ENCODE results near the gene OVAAL.

Gene OVAAL

GRCh38 chr1:180527101-180527669, 31.6 kb upstream of the OVAAL start:
- DNase-seq, result peak; percentile 50
- in situ Hi-C loops (cut with HindIII; ENCODE audit: low pct_ligation_motif_present, low sequenced_read_pairs), result no loop called here
- H3K27ac ChIP-seq, result no peak overlapping the region

GRCh38 chr1:180528868-180529470, 29.8 kb upstream of the OVAAL start:
- no peak for DNase-seq
- no peaks in the 10 kb centered on the region for H3K36me3 ChIP-seq (replicated peaks)
- in situ Hi-C loops (cut with HindIII; ENCODE audit: low pct_ligation_motif_present, low sequenced_read_pairs), result no loop called here
- no peak for TF ChIP-seq CTCF (IDR thresholded peaks at IDR 0.05; ENCODE audit: low read depth, low read length, missing control alignments)
- no peak overlapping the region for H3K4me3 ChIP-seq (ENCODE audit: low read depth, low read length)
- H3K27ac ChIP-seq, result no peak overlapping the region
- H3K27me3 ChIP-seq (replicated peaks), result no peaks in the 10 kb centered on the region

More at GRCh38 chr1:180527101-180527669, 31.6 kb upstream of the OVAAL start:
- no peaks in the 10 kb centered on the region for H3K27me3 ChIP-seq (replicated peaks)
- H3K4me3 ChIP-seq (ENCODE audit: low read depth, low read length), result no peak overlapping the region
- no peaks in the 10 kb centered on the region for H3K36me3 ChIP-seq (replicated peaks)
- no peak for TF ChIP-seq CTCF (IDR thresholded peaks at IDR 0.05; ENCODE audit: low read depth, low read length, missing control alignments)

GRCh38 chr1:180530501-180530900, 28.3 kb upstream of the OVAAL start:
- in situ Hi-C loops (cut with HindIII; ENCODE audit: low pct_ligation_motif_present, low sequenced_read_pairs), result no loop called here

GRCh38 chr1:180532854-180533253, 25.9 kb upstream of the OVAAL start:
- Histone ChIP-seq H3K27me3 (replicated peaks) (no peaks in the 10 kb centered on the region), H3K4me3 (ENCODE audit: low read depth, low read length) (no peak overlapping the region), H3K27ac (no peak overlapping the region), H3K36me3 (replicated peaks) (no peaks in the 10 kb centered on the region)
- no peak for TF ChIP-seq CTCF (IDR thresholded peaks at IDR 0.05; ENCODE audit: low read depth, low read length, missing control alignments)
- in situ Hi-C loops (cut with HindIII; ENCODE audit: low pct_ligation_motif_present, low sequenced_read_pairs), result no loop called here
- DNase-seq, result no peak

More at GRCh38 chr1:180530501-180530900, 28.3 kb upstream of the OVAAL start:
- DNase-seq, result peak; percentile 80
- Histone ChIP-seq H3K36me3 (replicated peaks) (no peaks in the 10 kb centered on the region), H3K27ac (no peak overlapping the region), H3K4me3 (ENCODE audit: low read depth, low read length) (no peak overlapping the region), H3K27me3 (replicated peaks) (no peaks in the 10 kb centered on the region)
- TF ChIP-seq CTCF (IDR thresholded peaks at IDR 0.05; ENCODE audit: low read depth, low read length, missing control alignments), result no peak

GRCh38 chr1:180533266-180533987, 25.3 kb upstream of the OVAAL start:
- in situ Hi-C loops (cut with HindIII; ENCODE audit: low pct_ligation_motif_present, low sequenced_read_pairs), result no loop called here
- TF ChIP-seq CTCF (IDR thresholded peaks at IDR 0.05; ENCODE audit: low read depth, low read length, missing control alignments), result peak; percentile 94
- no peaks in the 10 kb centered on the region for H3K27me3 ChIP-seq (replicated peaks)
- no peak overlapping the region for H3K4me3 ChIP-seq (ENCODE audit: low read depth, low read length)
- no peak overlapping the region for H3K27ac ChIP-seq
- H3K36me3 ChIP-seq (replicated peaks), result no peaks in the 10 kb centered on the region
- peak; percentile 43 for DNase-seq
